ENCODE results near the gene VWA8. TPM values are rescaled to one million over a fixed set of nuclear protein-coding genes. Genes with fewer than 3 reads are reported as not detected.
A peak's percentile ranks its signal among the peaks of the same experiment; 100 is the strongest.

VWA8 gene
- polyA plus RNA-seq, 1 of the 3 experiments (the other 2 are of a cell fraction), result 5.5 TPM

GRCh38 chr13:41652735-41653361 is 308.1 kb downstream of the VWA8 start:
- H3K9ac ChIP-seq, result no peak overlapping the region
- CTCF ChIA-PET, result interaction anchor here (0.6 to 6.6 kb wide), 48 partner anchors 9 to 583 kb away, joined by 3 to 67 read pairs (median 4); no protein-coding TSS in a partner anchor
- TF ChIP-seq GABPA (IDR thresholded peaks at IDR 0.05; ENCODE audit: low read depth) (no peak), MAX (IDR thresholded peaks at IDR 0.05; ENCODE audit: low read depth) (no peak), TAF1 (IDR thresholded peaks at IDR 0.05; ENCODE audit: borderline replicate concordance, low read depth, low read length) (no peak), SIN3A (IDR thresholded peaks at IDR 0.05; ENCODE audit: borderline replicate concordance, low read depth, low read length) (no peak), TCF12 (IDR thresholded peaks at IDR 0.05) (no peak), USF2 (IDR thresholded peaks at IDR 0.05; ENCODE audit: borderline replicate concordance, low read depth, low read length) (no peak), TEAD4 (IDR thresholded peaks at IDR 0.05; ENCODE audit: borderline replicate concordance, insufficient read depth) (no peak), SMC3 (IDR thresholded peaks at IDR 0.05; ENCODE audit: low read depth, low read length) (peak; percentile 74), MEF2A (IDR thresholded peaks at IDR 0.05; ENCODE audit: borderline replicate concordance, low read depth) (no peak), MXI1 (IDR thresholded peaks at IDR 0.05; ENCODE audit: low read depth, low read length) (no peak), JUND (IDR thresholded peaks at IDR 0.05) (no peak), FOXM1 (IDR thresholded peaks at IDR 0.05; ENCODE audit: low read depth) (no peak), NFIC (IDR thresholded peaks at IDR 0.05; ENCODE audit: borderline replicate concordance) (no peak), ELF1 (IDR thresholded peaks at IDR 0.05) (no peak), GATA2 (CRISPR knock-in tag; IDR thresholded peaks at IDR 0.05) (no peak), RCOR1 (IDR thresholded peaks at IDR 0.05; ENCODE audit: low read length) (no peak), EZH2phosphoT487 (IDR thresholded peaks at IDR 0.05; ENCODE audit: borderline replicate concordance, low read depth) (no peak), CHD2 (IDR thresholded peaks at IDR 0.05; ENCODE audit: low read length, partially characterized antibody) (peak; percentile 17), RFX5 (IDR thresholded peaks at IDR 0.05; ENCODE audit: low read length) (no peak), RAD21 (IDR thresholded peaks at IDR 0.05; ENCODE audit: low read length) (peak; percentile 91)
- TF ChIP-seq, protein P1, sequence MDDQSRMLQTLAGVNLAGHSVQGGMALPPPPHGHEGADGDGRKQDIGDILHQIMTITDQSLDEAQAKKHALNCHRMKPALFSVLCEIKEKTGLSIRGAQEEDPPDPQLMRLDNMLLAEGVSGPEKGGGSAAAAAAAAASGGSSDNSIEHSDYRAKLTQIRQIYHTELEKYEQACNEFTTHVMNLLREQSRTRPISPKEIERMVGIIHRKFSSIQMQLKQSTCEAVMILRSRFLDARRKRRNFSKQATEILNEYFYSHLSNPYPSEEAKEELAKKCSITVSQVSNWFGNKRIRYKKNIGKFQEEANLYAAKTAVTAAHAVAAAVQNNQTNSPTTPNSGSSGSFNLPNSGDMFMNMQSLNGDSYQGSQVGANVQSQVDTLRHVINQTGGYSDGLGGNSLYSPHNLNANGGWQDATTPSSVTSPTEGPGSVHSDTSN (IDR thresholded peaks at IDR 0.05), result no peak
- TF ChIP-seq, protein P2, sequence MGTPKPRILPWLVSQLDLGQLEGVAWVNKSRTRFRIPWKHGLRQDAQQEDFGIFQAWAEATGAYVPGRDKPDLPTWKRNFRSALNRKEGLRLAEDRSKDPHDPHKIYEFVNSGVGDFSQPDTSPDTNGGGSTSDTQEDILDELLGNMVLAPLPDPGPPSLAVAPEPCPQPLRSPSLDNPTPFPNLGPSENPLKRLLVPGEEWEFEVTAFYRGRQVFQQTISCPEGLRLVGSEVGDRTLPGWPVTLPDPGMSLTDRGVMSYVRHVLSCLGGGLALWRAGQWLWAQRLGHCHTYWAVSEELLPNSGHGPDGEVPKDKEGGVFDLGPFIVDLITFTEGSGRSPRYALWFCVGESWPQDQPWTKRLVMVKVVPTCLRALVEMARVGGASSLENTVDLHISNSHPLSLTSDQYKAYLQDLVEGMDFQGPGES (IDR thresholded peaks at IDR 0.05; ENCODE audit: low read depth, low read length), result no peak
- TF ChIP-seq, protein P3, sequence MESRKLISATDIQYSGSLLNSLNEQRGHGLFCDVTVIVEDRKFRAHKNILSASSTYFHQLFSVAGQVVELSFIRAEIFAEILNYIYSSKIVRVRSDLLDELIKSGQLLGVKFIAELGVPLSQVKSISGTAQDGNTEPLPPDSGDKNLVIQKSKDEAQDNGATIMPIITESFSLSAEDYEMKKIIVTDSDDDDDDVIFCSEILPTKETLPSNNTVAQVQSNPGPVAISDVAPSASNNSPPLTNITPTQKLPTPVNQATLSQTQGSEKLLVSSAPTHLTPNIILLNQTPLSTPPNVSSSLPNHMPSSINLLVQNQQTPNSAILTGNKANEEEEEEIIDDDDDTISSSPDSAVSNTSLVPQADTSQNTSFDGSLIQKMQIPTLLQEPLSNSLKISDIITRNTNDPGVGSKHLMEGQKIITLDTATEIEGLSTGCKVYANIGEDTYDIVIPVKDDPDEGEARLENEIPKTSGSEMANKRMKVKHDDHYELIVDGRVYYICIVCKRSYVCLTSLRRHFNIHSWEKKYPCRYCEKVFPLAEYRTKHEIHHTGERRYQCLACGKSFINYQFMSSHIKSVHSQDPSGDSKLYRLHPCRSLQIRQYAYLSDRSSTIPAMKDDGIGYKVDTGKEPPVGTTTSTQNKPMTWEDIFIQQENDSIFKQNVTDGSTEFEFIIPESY (IDR thresholded peaks at IDR 0.05; ENCODE audit: borderline replicate concordance, low read depth), result no peak
- TF ChIP-seq, protein P4, sequence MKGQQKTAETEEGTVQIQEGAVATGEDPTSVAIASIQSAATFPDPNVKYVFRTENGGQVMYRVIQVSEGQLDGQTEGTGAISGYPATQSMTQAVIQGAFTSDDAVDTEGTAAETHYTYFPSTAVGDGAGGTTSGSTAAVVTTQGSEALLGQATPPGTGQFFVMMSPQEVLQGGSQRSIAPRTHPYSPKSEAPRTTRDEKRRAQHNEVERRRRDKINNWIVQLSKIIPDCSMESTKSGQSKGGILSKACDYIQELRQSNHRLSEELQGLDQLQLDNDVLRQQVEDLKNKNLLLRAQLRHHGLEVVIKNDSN (IDR thresholded peaks at IDR 0.05; ENCODE audit: borderline replicate concordance, low read depth), result no peak
- TF ChIP-seq, protein P5, sequence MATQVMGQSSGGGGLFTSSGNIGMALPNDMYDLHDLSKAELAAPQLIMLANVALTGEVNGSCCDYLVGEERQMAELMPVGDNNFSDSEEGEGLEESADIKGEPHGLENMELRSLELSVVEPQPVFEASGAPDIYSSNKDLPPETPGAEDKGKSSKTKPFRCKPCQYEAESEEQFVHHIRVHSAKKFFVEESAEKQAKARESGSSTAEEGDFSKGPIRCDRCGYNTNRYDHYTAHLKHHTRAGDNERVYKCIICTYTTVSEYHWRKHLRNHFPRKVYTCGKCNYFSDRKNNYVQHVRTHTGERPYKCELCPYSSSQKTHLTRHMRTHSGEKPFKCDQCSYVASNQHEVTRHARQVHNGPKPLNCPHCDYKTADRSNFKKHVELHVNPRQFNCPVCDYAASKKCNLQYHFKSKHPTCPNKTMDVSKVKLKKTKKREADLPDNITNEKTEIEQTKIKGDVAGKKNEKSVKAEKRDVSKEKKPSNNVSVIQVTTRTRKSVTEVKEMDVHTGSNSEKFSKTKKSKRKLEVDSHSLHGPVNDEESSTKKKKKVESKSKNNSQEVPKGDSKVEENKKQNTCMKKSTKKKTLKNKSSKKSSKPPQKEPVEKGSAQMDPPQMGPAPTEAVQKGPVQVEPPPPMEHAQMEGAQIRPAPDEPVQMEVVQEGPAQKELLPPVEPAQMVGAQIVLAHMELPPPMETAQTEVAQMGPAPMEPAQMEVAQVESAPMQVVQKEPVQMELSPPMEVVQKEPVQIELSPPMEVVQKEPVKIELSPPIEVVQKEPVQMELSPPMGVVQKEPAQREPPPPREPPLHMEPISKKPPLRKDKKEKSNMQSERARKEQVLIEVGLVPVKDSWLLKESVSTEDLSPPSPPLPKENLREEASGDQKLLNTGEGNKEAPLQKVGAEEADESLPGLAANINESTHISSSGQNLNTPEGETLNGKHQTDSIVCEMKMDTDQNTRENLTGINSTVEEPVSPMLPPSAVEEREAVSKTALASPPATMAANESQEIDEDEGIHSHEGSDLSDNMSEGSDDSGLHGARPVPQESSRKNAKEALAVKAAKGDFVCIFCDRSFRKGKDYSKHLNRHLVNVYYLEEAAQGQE (IDR thresholded peaks at IDR 0.05; ENCODE audit: low read depth, low read length), result no peak

More at GRCh38 chr13:41652735-41653361, 308.1 kb downstream of the VWA8 start:
- Histone ChIP-seq H3K9me3 (no peaks in the 10 kb centered on the region), H3K9me2 (no peaks in the 10 kb centered on the region), H3K4me3 (ENCODE audit: low read depth in 2 of 2, low read length in 1 of 2) (no peak overlapping the region), H3K27ac (ENCODE audit: low read depth in 2 of 2, low read length in 1 of 2) (no peak overlapping the region), H3F3A (replicated peaks; ENCODE audit: insufficient read depth) (peaks cover 10% of the 10 kb centered on the region), H3K4me2 (no peak overlapping the region), H4K20me1 (ENCODE audit: insufficient read depth) (no peaks in the 10 kb centered on the region), H3K27me3 (ENCODE audit: insufficient read depth) (no peaks in the 10 kb centered on the region), H3K4me1 (ENCODE audit: control insufficient read depth in 1 of 2, insufficient read depth in 2 of 2, low read depth in 1 of 2, low read length in 1 of 2) (peaks cover 3 to 11% of the 10 kb centered on the region in 2 experiments), H3K36me3 (replicated peaks in 1 of 2; ENCODE audit: control insufficient read depth in 1 of 2, insufficient read depth in 2 of 2, low read length in 1 of 2) (no peaks in the 10 kb centered on the region), H3K79me2 (ENCODE audit: insufficient read depth) (no peaks in the 10 kb centered on the region), H2AFZ (ENCODE audit: low read depth) (no peak overlapping the region)
- peak; percentile 60 for DNase-seq
- 31% methylated on average over 4 of the region's 4 CpGs for WGBS (ENCODE audit: low lambda C conversion rate)
- POLR2A ChIA-PET, result interaction anchor here (1.6 kb wide), 1 partner anchor 9 kb away, joined by 4 read pairs; no protein-coding TSS in a partner anchor
